DMS153 treated with DMSO at 0.1 percent for 48 hours (cell line): ENCODE measurements around the gene NKX2-2.
A peak's percentile ranks its signal among the peaks of the same experiment; 100 is the strongest.

Experiments
- DNase-seq: peaks from one replicate; lab custom pipeline; 2025; ENCODE audit not compliant: unreplicated experiment; lab: John Stamatoyannopoulos, UW

The NKX2-2 gene

GRCh38 chr20:21522481-21523280 is 8.8 kb upstream of the NKX2-2 start:
- DNase-seq, result peak; percentile 44

DNA sequence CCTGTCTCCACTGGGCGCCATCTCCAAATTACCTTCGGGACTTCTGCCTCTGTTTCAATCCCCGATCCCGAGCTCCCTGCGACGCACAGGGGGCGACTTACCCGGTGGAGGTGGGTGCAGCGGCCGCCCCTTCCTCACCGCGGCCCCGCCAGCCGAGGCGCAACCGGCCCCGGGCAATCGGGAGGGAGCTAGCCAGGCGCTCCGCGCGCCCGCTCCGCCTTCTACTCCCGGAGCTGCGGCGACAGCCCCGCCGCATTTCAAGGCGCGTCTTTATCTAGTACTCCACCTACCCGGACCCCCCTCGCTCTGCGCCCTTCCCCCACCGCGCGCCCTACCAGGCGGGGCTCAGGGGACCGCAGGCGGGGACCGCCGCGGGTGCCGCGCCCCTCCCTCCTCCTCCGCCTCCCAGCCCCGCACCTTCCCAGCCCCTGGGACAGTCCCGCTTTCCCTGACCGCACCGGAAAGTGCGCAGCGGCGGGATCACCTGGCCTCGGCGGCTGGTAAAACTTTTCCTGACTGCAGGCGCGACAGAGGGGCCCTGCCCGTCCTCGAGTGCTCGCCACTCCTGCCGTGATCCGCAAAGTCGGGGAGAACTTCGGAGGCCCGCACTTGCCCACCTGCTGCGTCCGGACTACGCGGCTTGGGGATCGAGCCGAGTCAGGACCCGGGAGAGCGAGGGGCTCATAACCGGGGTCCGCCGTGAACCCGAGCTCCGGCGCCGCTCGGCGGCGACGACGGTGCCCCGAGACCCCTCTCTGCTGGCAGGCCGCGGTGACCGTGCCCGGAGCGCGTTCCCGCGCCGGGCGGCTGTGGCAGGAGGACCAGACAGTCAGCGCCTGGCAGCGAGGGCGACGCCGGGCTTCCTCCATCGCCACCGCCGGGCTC is 8.0 kb upstream of the NKX2-2 start:
- no peak for DNase-seq

GRCh38 chr20:21520702-21521595 is 7.1 kb upstream of the NKX2-2 start:
- DNase-seq, result no peak

GRCh38 chr20:21519136-21519584 is 5.3 kb upstream of the NKX2-2 start:
- DNase-seq, result peak; percentile 53

DNA sequence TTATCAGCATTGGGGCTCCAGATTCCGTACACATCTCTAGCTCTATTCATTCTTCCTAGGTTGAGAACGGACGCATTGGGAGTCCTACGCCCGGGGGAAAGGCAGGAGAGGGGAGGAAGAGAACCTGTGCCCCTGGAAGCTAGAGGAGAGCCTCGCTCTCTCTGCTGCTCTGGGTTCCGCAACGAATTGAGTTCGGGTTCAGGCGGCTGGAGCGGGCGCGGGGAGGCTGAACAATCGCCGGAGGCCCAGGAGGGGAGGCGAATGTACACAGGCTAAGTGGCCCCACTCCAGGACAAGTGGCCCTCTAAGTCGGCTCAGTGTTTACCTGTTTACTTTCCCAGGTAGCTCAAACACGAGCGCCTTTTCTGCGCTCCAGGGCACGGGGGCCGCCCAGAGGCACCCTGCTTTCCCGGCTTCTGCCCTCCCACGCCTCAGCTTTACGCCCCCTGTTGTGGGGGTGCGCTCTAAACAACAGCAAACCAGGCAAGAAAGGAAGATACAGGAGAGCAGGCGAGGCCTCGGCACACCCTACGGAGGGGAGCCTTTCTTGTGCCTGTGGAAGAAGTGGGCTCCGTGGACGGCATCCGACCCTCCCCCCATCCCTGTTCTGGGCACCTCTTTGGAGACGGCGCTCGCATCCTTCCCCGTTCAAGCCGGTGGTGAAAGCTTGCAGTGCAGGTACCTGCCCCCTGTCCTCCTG is 4.6 kb upstream of the NKX2-2 start:
- peak; percentile 52 for DNase-seq

DNA sequence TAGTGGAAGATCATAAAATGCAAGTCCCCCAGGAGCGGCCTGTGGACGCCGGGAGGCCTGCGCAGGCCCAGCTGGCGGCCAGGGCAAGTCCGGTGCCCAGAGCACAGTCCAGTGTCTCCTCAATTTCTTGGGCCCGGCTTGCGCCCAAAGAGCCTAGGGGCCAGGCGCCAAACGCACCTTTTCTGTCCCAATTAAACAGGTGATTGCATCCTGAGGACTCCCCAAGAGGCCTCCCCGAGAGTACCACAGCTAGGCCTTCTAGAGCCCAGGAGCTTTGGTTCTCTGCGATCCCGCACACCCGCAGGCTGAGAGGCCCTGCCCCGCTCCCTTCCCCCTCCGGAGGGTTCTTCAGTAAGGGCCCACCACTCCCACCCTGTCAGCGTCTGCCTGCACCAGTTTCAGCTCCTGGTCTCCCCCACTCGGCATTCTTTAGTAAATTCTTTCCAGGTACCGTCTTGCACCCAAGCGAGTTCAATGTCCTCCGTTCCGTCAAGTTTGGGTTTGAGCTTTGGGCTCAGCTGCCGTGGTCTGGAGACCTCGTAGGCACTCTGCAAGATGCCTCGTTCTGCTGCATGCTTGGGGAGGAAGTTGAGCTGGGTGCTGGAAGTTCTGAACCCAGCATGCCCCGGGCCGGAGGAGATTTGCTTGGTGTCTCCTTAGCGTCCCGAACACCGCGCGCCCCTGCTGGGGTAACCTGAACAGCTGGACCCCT is 3.9 kb upstream of the NKX2-2 start:
- DNase-seq, result no peak

GRCh38 chr20:21516861-21517565 is 3.1 kb upstream of the NKX2-2 start:
- no peak for DNase-seq

GRCh38 chr20:21516180-21516567 is 2.3 kb upstream of the NKX2-2 start:
- DNase-seq, result no peak

DNA sequence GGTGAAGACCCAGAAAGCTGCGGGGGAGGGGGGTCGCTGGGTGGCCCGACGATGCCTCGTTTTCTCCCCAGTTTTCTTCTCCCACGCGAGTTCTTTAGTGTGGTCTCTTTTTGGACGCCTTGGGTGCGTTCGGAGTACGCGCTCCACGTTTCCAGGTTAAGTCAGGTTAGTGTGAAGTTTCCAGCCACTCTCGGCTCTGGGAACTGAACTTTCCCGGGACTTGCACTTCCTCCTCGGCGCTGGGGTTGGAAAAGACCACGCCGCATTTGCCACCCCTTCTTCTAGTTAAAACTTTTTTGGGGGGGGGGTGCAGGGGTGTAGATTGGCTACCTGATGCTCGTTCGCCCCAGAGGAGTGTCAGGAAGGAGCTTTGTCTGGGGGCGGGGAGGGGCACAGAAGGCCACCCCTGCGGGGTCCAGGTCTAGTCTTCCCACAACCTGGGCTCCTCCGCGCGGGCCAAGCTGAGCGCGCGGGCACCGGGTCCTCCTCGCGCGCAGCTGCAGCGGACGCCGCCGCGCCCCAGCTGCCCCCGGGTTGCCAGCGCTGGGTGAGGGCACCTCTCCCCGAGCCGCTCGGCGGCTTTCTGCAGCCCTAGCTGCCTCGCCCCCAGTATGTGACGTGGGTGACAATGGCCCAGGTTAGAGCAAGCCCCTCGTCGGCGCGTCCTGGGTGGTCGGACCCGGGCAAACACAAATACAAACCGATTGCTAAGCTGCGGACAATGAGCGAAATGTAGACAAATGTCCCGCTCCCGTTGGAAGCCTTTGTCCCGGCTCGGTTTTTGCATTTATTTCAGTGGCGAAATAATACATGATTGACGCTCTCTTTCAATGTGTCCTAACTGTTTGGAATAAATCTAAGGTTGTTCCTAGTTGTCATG is 1.7 kb upstream of the NKX2-2 start:
- no peak for DNase-seq

- DNase-seq, result no peak
Observed at GRCh38 chr20:21514553-21515251, 838 bp upstream of the NKX2-2 start.

DNA sequence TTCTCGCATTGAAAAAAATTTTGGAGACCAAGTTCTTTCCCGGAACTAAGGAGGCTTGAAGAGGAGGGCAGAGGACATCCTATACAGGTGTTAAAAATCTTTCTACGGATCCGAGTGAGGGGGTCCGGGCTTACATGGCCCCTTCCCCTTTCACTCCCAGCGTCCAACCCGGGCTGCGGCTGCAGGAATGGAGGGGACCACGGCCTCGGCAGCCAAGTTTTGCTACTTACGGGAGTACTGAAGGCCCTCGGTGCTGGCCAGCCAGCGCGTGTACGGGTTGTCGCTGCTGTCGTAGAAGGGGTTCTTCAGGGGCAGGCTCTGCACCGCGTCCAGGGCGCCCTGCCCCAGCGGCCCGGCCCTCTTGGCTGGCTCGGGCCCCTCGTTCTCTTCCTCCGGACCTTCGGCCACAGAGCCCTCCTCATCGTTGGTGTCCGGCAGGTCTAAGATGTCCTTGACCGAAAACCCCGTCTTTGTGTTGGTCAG is 642 bp downstream of the NKX2-2 start:
- no peak for DNase-seq

DNA sequence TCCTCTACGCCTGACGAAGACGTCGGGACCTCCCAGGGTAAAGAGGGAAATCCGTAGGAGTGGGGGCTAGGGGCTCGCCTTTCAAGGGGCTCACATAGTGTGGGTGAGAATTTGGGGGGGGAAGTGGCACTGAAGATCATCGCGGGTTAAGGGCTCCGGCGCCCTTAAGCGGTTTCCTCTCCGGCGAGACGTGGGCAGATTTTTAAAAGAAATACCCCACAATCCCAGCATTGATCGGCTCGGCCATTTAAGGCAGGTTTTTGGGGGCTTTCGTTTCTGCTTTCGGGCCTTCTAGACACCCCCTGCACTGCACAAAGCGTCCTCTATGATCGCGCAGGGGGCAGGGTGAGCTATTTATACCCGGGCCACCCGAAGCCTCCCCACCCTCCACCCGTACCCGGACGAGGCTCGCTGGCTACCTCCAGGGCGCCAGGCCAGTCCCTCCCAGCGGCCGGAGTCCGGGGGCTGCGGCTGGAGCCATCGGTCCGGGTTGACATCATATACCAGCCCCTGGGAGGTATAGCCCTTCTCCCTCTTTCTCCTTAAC is 1.2 kb downstream of the NKX2-2 start:
- no peak for DNase-seq

DNA sequence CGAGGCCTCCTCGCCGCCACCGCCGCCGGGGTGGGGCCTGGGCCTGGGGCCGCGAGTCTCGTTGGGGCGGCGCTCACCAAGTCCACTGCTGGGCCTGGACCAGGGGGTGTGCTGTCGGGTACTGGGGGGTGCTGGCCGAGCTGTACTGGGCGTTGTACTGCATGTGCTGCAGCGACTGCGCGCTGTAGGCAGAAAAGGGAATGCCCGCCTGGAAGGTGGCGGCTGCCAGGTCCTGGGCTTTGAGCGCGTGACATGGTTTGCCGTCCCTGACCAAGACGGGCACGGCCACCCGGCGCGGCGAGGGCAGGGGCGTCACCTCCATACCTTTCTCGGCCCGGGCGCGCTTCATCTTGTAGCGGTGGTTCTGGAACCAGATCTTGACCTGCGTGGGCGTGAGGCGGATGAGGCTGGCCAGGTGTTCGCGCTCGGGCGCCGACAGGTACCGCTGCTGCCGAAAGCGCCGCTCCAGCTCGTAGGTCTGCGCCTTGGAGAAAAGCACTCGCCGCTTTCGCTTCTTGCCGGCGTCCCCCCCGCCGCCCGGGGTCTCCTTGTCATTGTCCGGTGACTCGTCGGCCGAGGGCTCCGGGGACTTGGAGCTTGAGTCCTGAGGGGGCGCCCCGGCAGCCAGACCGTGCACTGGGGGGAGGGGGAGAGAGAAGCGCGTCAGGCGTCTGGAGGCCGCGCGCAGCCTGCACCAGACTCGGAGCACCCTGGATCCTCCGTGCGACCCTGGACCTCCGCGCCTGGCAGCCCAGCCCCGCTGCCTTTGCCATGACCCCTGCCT is 1.8 kb downstream of the NKX2-2 start:
- DNase-seq, result no peak

- no peak for DNase-seq
Observed at GRCh38 chr20:21511485-21511849, 2.4 kb downstream of the NKX2-2 start.

DNA sequence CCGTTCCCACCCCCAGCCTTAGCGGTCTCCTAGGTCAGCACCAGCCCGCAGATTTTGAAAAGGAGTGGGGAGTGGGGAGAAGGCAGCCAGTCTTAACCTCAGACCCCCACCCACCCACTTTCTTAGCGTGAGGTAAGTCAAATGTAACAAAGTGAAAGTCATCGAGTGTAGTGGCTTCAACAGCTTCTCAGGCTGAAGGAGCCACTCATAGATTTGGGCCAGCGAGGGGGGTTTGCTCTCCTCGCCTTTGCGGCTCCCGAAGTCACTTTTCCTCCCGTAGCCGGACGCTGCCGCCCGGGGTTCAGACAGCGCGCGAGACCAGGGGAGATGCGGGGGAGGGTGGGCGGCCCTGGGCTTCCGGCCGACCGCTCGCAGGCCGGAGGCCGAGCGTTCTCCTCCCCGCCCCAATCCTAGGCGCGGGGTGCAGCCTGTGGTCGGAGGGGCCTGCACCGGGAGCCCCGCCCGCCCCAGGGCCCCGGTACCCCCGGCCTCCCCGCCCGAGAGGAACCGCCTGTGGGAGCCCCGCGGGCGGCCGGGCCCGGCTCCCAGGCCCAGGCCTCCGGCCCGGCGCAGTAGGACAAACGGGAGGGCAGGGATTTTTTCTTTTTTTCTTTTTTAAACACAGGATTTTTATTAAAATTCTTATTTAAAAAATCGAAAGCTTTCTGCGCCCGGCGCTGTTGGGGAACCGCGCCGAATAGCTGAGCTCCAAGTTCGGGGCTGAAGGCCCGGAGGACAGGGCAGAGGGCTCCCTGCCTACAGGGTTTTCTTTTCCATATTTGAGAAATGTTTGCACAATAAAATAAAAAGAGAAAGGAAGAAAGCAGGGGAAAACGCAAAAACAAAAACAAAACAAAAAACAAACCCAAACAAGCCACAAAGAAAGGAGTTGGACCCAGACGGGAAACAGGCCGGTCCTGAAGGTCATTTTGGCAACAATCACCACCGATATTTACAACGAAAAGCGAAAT is 3.2 kb downstream of the NKX2-2 start:
- no peak for DNase-seq
